MG63 (cell line): ENCODE results near the gene RABGEF1. TPM values are rescaled to one million over a fixed set of nuclear protein-coding genes. Genes with fewer than 3 reads are reported as not detected.

Experiments
- DNase-seq: peaks from one replicate; pipeline ENCODE4 v3.0.0-alpha.2; 2020
- H3K27me3 ChIP-seq: fragments of 250-450 bp; sonication (Bioruptor Pico); 2 replicates; pipeline ENCODE4 v1.5.1; 2020; ENCODE audit warnings: mild to moderate bottlenecking, moderate library complexity
- H3K36me3 ChIP-seq: fragments of 250-450 bp; sonication (Bioruptor Pico); 2 replicates; pipeline ENCODE4 v1.5.1; 2020; ENCODE audit warnings: mild to moderate bottlenecking, moderate library complexity
- H3K4me3 ChIP-seq: fragments of 250-450 bp; sonication (Bioruptor Pico); 2 replicates; pipeline ENCODE4 v1.5.1; 2020; ENCODE audit warnings: mild to moderate bottlenecking, moderate library complexity
- H3K9me3 ChIP-seq: fragments of 250-450 bp; sonication (Bioruptor Pico); 2 replicates; pipeline ENCODE4 v1.5.1; 2020; ENCODE audit warnings: mild to moderate bottlenecking, moderate library complexity
- total RNA-seq: library from RNA; depleted of rRNA; stranded (reverse); fragments of >200 nt; shearing (Covaris generic); gene quantifications from 2 replicates; pipeline ENCODE4 v1.2.3, GENCODE V29; 2014; ENCODE audit warnings: low replicate concordance; rRNA removed

RABGEF1 gene
- total RNA-seq, 1 experiment from 2014 or later: 12.2 TPM

DNA sequence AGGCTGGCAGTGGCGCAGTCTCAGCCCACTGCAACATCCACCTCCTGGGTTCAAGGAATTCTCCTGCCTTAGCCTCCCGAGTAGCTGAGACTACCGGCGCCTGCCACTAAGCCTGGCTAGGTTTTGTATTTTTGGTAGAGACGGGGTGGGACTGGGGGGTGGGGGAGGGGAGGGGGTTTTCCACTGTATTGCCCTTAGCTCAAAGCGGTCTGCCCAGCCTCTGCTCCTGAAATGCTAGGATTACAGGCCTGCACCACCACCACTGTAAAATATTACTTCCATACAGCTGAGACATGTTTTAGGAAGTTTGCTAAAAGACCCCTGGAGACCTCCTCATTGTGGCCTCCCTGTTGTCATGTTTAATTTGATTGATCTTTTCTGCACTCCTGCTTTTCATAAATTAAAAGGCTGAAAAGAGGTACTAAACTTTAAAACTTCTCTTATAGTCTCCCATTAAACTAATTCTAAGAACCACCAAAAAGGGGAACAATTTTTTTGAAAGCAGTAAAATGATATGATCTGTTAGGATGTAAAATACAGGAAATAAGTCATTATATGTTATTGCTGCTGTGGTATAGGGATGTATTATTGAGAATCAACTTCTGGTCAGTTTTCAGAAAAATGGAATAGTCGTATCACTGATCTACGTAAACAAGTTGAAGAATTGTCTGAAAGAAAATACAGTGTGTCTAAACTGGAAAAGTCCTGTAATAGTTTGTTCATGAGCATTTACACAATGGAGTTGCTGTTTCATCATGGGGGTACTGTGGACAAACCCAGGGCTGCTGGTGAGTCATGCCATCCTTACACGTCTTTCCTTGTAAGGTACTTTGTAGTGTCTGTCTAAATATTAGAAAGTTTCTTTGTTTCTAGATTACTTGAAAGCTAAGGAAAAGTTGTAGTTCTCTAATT lies 107.6 kb downstream of the RABGEF1 start:
- H3K9me3 ChIP-seq: no peaks in the 10 kb centered on the region
- no peaks in the 10 kb centered on the region for H3K36me3 ChIP-seq
- no peak for DNase-seq
- H3K27me3 ChIP-seq: no peaks in the 10 kb centered on the region
- H3K4me3 ChIP-seq: no peak overlapping the region

DNA sequence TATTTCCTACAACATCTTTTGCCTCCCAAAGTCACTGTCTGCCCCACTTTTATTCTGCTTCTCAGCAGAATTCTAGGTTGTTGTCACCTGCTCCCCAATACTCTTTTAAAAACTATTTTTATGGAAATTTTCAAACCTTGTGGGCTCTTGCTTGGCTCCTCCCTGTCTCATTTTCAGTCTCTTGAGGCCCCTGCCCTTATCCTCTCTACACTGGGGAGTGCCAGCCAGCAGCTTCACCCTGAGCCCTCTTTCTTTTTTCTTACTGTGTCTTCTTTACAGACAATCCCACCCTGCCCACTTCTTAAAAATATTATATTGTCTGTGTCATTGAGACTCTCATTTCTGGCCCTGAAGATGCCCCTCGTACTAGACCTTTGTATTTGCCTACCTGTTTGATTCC lies 118.8 kb downstream of the RABGEF1 start:
- no peaks in the 10 kb centered on the region for H3K27me3 ChIP-seq
- H3K36me3 ChIP-seq: no peaks in the 10 kb centered on the region
- no peak overlapping the region for H3K4me3 ChIP-seq
- no peak for DNase-seq
- H3K9me3 ChIP-seq: no peaks in the 10 kb centered on the region

DNA sequence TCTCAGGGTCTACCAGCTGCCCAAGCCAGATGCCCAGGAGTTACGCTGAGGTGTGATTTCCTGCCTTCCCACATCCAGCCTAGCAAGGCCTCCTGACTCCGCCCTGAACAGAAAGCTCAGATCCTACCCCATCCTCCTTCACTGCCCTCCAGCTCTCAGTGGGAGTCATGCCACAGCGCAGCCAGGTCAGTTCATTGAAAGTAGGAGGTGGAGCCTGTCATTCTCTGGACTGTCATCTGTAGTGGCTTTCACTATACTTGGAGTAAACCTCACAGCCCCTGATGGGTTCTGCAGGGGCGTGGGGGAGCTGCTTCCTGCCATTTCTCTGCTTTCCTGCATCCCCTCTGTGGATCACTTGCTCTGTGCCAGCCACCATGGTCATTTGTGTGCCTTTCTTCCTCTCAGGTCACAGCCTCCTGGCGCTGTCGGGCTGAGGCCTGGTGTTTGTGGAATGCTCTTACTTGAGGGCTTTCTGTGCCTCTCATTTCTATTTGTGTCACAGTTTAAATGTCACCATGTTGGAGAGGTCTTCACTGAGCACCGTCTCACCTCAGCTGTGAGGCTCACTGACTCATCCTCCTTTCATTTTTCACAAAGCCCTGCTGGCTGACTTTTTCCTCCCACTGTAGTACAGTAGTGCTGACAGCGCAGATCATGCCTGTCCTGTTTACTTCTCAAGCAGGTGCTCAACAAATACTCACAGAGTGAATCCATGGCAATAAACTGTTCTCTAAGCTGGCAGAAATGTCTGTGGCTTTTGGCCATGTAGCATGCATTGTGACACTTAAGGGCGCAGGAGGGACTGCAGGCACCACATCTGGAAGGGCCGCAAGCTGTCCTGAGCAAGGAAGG lies 119.5 kb downstream of the RABGEF1 start:
- no peak for DNase-seq
- Histone ChIP-seq H3K27me3 (no peaks in the 10 kb centered on the region), H3K4me3 (no peak overlapping the region), H3K36me3 (no peaks in the 10 kb centered on the region), H3K9me3 (no peaks in the 10 kb centered on the region)

DNA sequence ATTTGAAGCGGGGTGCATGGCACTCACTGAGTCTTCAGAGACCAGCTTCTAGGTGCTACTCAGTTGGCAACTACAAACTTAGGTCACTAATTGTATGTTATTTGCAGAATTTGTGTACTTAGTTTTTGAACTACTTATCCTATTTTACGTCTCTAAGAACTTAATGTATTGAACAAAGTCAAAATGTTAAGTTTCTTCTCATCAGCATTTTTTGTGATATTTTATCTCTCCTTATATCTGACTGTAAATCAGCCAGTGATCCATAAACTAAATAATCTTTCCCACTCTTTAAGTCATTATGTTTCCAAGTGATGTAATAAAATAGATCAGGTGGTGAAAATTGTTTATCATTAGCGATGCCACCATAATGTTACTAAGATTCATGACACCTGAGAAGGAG lies 120.2 kb downstream of the RABGEF1 start:
- Histone ChIP-seq H3K9me3 (no peaks in the 10 kb centered on the region), H3K36me3 (no peaks in the 10 kb centered on the region), H3K4me3 (no peak overlapping the region), H3K27me3 (no peaks in the 10 kb centered on the region)
- no peak for DNase-seq

Other genes with a start within 250 kb of the RABGEF1 start
- 3.0 and 18.5 TPM in 2 replicates for gene KCTD7, start 111.9 kb upstream of the RABGEF1 start, total RNA-seq
- 42.3 and 55.4 TPM in 2 replicates for gene TMEM248, start 180.5 kb downstream of the RABGEF1 start, total RNA-seq